ENCODE data around the gene MYO3A.

MYO3A gene

DNA sequence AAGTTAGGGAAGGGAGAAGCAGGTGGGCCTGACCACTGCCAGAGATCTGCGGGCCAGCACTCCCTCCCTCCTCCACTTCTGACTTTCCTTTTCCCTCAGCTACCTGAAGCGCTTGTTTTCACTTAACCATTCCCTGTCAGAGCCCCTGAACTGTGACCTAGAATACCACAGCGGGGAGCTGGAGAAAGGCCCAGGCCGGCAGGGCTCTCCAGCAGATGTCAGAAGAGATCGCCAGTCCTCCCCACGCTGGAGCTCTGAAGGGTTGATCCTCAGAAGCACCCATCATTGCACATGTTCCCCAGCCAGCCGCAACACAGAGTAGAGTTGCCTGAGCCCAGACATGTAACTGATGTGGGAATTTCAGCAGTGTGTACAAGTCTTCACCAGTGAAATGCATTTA is 238.1 kb downstream of the MYO3A start:
- DNase-seq (ENCODE audit: low read depth) = no peak
- TF ChIP-seq MYC (IDR thresholded peaks at IDR 0.05; ENCODE audit: low read depth, low read length) (no peak), POLR2A (IDR thresholded peaks at IDR 0.05; ENCODE audit: extremely low read depth, insufficient read length) (no peak)
- TF ChIP-seq, protein P1, sequence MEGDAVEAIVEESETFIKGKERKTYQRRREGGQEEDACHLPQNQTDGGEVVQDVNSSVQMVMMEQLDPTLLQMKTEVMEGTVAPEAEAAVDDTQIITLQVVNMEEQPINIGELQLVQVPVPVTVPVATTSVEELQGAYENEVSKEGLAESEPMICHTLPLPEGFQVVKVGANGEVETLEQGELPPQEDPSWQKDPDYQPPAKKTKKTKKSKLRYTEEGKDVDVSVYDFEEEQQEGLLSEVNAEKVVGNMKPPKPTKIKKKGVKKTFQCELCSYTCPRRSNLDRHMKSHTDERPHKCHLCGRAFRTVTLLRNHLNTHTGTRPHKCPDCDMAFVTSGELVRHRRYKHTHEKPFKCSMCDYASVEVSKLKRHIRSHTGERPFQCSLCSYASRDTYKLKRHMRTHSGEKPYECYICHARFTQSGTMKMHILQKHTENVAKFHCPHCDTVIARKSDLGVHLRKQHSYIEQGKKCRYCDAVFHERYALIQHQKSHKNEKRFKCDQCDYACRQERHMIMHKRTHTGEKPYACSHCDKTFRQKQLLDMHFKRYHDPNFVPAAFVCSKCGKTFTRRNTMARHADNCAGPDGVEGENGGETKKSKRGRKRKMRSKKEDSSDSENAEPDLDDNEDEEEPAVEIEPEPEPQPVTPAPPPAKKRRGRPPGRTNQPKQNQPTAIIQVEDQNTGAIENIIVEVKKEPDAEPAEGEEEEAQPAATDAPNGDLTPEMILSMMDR (IDR thresholded peaks at IDR 0.05; ENCODE audit: low read depth, low read length) = no peak
- TF ChIP-seq, protein P2, sequence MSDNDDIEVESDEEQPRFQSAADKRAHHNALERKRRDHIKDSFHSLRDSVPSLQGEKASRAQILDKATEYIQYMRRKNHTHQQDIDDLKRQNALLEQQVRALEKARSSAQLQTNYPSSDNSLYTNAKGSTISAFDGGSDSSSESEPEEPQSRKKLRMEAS (IDR thresholded peaks at IDR 0.05; ENCODE audit: low read depth, low read length) = no peak
- no peak overlapping the region for H3K4me3 ChIP-seq (ENCODE audit: low read depth, low read length)

DNA sequence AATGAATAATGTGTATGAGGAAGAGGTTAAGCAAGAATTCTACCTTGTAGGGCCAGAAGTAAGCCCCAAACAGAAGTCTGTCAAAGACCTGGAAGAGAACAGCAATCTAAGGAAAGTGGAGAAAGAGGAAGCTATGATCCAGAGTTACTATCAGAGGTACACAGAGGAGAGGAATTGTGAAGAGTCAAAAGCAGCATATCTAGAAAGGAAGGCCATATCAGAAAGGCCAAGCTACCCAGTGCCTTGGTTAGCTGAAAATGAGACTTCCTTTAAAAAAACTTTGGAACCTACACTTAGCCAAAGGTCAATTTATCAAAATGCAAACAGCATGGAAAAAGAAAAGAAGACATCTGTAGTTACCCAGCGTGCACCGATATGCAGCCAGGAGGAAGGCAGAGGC is 239.8 kb downstream of the MYO3A start:
- TF ChIP-seq MYC (IDR thresholded peaks at IDR 0.05; ENCODE audit: low read depth, low read length) = no peak
- TF ChIP-seq, protein P1 (IDR thresholded peaks at IDR 0.05; ENCODE audit: low read depth, low read length) = no peak
- no peak for TF ChIP-seq POLR2A (IDR thresholded peaks at IDR 0.05; ENCODE audit: extremely low read depth, insufficient read length)
- TF ChIP-seq, protein P2 (IDR thresholded peaks at IDR 0.05; ENCODE audit: low read depth, low read length) = no peak
- DNase-seq (ENCODE audit: low read depth) = no peak
- no peak overlapping the region for H3K4me3 ChIP-seq (ENCODE audit: low read depth, low read length)

DNA sequence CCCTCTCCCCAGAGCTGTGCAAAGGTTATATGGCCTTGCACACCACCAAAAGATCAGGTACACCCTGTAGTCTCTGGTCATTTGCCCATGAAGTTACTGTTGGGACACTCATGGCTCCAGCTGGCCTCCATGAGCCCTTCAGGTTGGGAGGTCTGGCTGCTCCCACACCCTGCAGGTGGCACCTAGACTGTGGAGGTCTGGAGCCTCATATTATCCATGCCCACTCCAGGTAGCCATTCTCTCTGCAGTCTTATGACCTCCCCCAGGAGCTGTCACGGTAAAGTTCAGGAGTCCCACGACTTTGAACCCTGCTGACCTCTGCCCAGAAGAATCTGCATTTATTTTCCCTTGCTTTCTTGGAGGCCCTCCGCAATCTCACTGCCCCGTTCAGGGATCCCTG is 243.3 kb downstream of the MYO3A start:
- H3K4me3 ChIP-seq (ENCODE audit: low read depth, low read length) = no peak overlapping the region
- no peak for DNase-seq (ENCODE audit: low read depth)
- TF ChIP-seq MYC (IDR thresholded peaks at IDR 0.05; ENCODE audit: low read depth, low read length) (no peak), POLR2A (IDR thresholded peaks at IDR 0.05; ENCODE audit: extremely low read depth, insufficient read length) (no peak)
- TF ChIP-seq, protein P2 (IDR thresholded peaks at IDR 0.05; ENCODE audit: low read depth, low read length) = no peak
- TF ChIP-seq, protein P1 (IDR thresholded peaks at IDR 0.05; ENCODE audit: low read depth, low read length) = no peak

- no peak for DNase-seq (ENCODE audit: low read depth)
- no peak overlapping the region for H3K4me3 ChIP-seq (ENCODE audit: low read depth, low read length)
- TF ChIP-seq, protein P2 (IDR thresholded peaks at IDR 0.05; ENCODE audit: low read depth, low read length) = no peak
- TF ChIP-seq MYC (IDR thresholded peaks at IDR 0.05; ENCODE audit: low read depth, low read length) (no peak), POLR2A (IDR thresholded peaks at IDR 0.05; ENCODE audit: extremely low read depth, insufficient read length) (no peak)
- TF ChIP-seq, protein P1 (IDR thresholded peaks at IDR 0.05; ENCODE audit: low read depth, low read length) = no peak
Measured at GRCh38 chr10:26194275-26194674, 260.2 kb downstream of the MYO3A start.

DNA sequence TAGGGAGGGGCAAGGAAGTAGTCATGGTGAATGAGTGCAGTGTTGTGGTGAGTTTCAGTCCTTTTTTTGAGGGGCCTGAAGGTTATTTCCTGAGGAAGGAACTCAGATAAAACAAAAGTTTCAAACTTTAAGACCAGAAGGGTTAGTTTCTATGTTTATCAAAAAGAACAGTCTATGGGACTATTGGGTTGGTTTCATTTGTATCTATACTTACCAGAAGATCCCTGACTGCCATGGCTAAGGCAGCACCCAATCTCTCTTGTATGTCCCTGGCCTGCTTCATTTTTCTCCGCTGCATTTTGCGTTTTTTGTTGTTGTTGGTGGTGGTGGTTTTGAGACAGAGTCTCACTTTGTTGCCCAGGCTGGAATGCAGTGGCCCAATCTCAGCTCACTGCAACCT is 263.2 kb downstream of the MYO3A start:
- no peak for DNase-seq (ENCODE audit: low read depth)
- TF ChIP-seq, protein P1 (IDR thresholded peaks at IDR 0.05; ENCODE audit: low read depth, low read length) = no peak
- TF ChIP-seq MYC (IDR thresholded peaks at IDR 0.05; ENCODE audit: low read depth, low read length) (no peak), POLR2A (IDR thresholded peaks at IDR 0.05; ENCODE audit: extremely low read depth, insufficient read length) (no peak)
- TF ChIP-seq, protein P2 (IDR thresholded peaks at IDR 0.05; ENCODE audit: low read depth, low read length) = no peak
- no peak overlapping the region for H3K4me3 ChIP-seq (ENCODE audit: low read depth, low read length)

GRCh38 chr10:26198119-26198518 is 264.1 kb downstream of the MYO3A start:
- DNase-seq (ENCODE audit: low read depth) = no peak
- H3K4me3 ChIP-seq (ENCODE audit: low read depth, low read length) = no peak overlapping the region
- no peak for TF ChIP-seq POLR2A (IDR thresholded peaks at IDR 0.05; ENCODE audit: extremely low read depth, insufficient read length)
- TF ChIP-seq, protein P1 (IDR thresholded peaks at IDR 0.05; ENCODE audit: low read depth, low read length) = no peak
- no peak for TF ChIP-seq MYC (IDR thresholded peaks at IDR 0.05; ENCODE audit: low read depth, low read length)
- TF ChIP-seq, protein P2 (IDR thresholded peaks at IDR 0.05; ENCODE audit: low read depth, low read length) = no peak
